Trophoblast cell (in vitro differentiated cells and primary cell): ENCODE data around the gene KCND2.

Source experiments
- DNase-seq, 2 donors: peaks; one replicate each; pipeline ENCODE4 v3.0.0-alpha.2; 2016
- H2AFZ ChIP-seq: 2 replicates; pipeline ENCODE4 v1.6.1; 2013; ENCODE audit warnings: low read length, moderate library complexity, mild to moderate bottlenecking; ENCODE audit not compliant: insufficient read depth, poor library complexity
- H2AK5ac ChIP-seq: 2 replicates; pipeline ENCODE4 v1.6.1; 2013; ENCODE audit warnings: mild to moderate bottlenecking, low read length
- H2BK120ac ChIP-seq: 2 replicates; pipeline ENCODE4 v1.6.1; 2013; ENCODE audit warnings: low read length, mild to moderate bottlenecking, moderate library complexity; ENCODE audit not compliant: insufficient read depth, poor library complexity
- H2BK12ac ChIP-seq: 2 replicates; pipeline ENCODE4 v1.6.1; 2013; ENCODE audit warnings: mild to moderate bottlenecking, low read length, moderate library complexity
- H2BK5ac ChIP-seq: 2 replicates; pipeline ENCODE4 v1.6.1; 2013; ENCODE audit warnings: low read length, low read depth, moderate library complexity, mild to moderate bottlenecking; ENCODE audit not compliant: poor library complexity
- H3K14ac ChIP-seq: 2 replicates; pipeline ENCODE4 v1.6.1; 2013; ENCODE audit warnings: mild to moderate bottlenecking, low read length
- H3K18ac ChIP-seq: 2 replicates; pipeline ENCODE4 v1.6.1; 2013; ENCODE audit warnings: mild to moderate bottlenecking, low read length
- H3K23ac ChIP-seq: 2 replicates; pipeline ENCODE4 v1.6.1; 2013; ENCODE audit warnings: low read length
- H3K27ac ChIP-seq: 2 replicates; pipeline ENCODE4 v1.5.1; 2013; ENCODE audit warnings: low read depth, mild to moderate bottlenecking, inconsistent platforms, low read length, moderate library complexity
- H3K27me3 ChIP-seq: 2 replicates; pipeline ENCODE4 v1.6.1; 2013; ENCODE audit warnings: inconsistent platforms, mild to moderate bottlenecking, low read length, moderate library complexity; ENCODE audit not compliant: insufficient read depth
- H3K36me3 ChIP-seq, 2 experiments: 1 replicate in 1 of 2; 2 replicates in 1 of 2; pipeline ENCODE4 v1.6.1; 2013; ENCODE audit warnings: low read length in 2 of 2, mild to moderate bottlenecking in 2 of 2, moderate library complexity in 1 of 2; ENCODE audit not compliant: insufficient read depth in 2 of 2, control insufficient read depth in 1 of 2
- H3K4ac ChIP-seq: 2 replicates; pipeline ENCODE4 v1.6.1; 2013; ENCODE audit warnings: low read depth, mild to moderate bottlenecking, low read length, moderate library complexity
- H3K4me1 ChIP-seq, 2 experiments: 1 replicate in 1 of 2; 2 replicates in 1 of 2; pipeline ENCODE4 v1.6.1; 2013; ENCODE audit warnings: low read length in 2 of 2, mild to moderate bottlenecking in 2 of 2, moderate library complexity in 1 of 2; ENCODE audit not compliant: insufficient read depth in 2 of 2, control insufficient read depth in 1 of 2
- H3K4me2 ChIP-seq: 2 replicates; pipeline ENCODE4 v1.6.1; 2013; ENCODE audit warnings: inconsistent platforms, mild to moderate bottlenecking, low read length, moderate library complexity
- H3K4me3 ChIP-seq: 2 replicates; pipeline ENCODE4 v1.5.1; 2013; ENCODE audit warnings: mild to moderate bottlenecking, low read depth, low read length, inconsistent platforms
- H3K79me1 ChIP-seq: one replicate; pipeline ENCODE4 v1.6.1; 2013; ENCODE audit warnings: low read length
- H3K79me2 ChIP-seq: 2 replicates; pipeline ENCODE4 v1.6.1; 2013; ENCODE audit warnings: low read length, mild to moderate bottlenecking; ENCODE audit not compliant: control insufficient read depth, insufficient read depth, poor library complexity
- H3K9ac ChIP-seq: 2 replicates; pipeline ENCODE4 v1.6.1; 2013; ENCODE audit warnings: mild to moderate bottlenecking, low read length
- H3K9me3 ChIP-seq: 2 replicates; pipeline ENCODE4 v1.6.1; 2013; ENCODE audit warnings: low read depth, mild to moderate bottlenecking, control low read depth, inconsistent platforms, low read length; ENCODE audit not compliant: insufficient read depth
- H4K12ac ChIP-seq: 2 replicates; pipeline ENCODE4 v1.6.1; 2013; ENCODE audit warnings: low read depth, mild to moderate bottlenecking, low read length, moderate library complexity
- H4K8ac ChIP-seq: 2 replicates; pipeline ENCODE4 v1.6.1; 2013; ENCODE audit warnings: low read depth, mild to moderate bottlenecking, low read length, moderate library complexity
- H4K91ac ChIP-seq: one replicate; pipeline ENCODE4 v1.6.1; 2013; ENCODE audit warnings: low read depth, mild to moderate bottlenecking, low read length, moderate library complexity
- WGBS: extraction: QIAGEN DNeasy Blood & Tissue Kit; methylation state at CpG from one replicate; pipeline ENCODE4 v1.1.7; 2013; ENCODE audit warnings: missing lambda C conversion rate; ENCODE audit not compliant: insufficient read length, insufficient coverage; ENCODE audit errors: extremely low coverage; 5-methylcytosine and 5-hydroxymethylcytosine counted together

Gene KCND2

GRCh38 chr7:120273476-120273975, 551 bp downstream of the KCND2 start:
- H3K36me3 ChIP-seq, result no peaks in the 10 kb centered on the region
- WGBS, result no CpG with 5 or more reads among the region's 38 CpGs
- H4K12ac ChIP-seq, result no peak overlapping the region
- H2AFZ ChIP-seq, result peak overlapping the region; percentile 63
- no peak overlapping the region for H2BK12ac ChIP-seq
- peak overlapping the region; percentile 73 for H3K4me2 ChIP-seq
- peaks cover 11% of the 10 kb centered on the region for H3K27me3 ChIP-seq
- no peak overlapping the region for H3K23ac ChIP-seq
- H3K9me3 ChIP-seq, result peaks cover 7% of the 10 kb centered on the region
- no peak overlapping the region for H4K91ac ChIP-seq
- peak overlapping the region; percentile 72 for H3K4me3 ChIP-seq
- H3K79me1 ChIP-seq, result no peaks in the 10 kb centered on the region
- H2BK120ac ChIP-seq, result no peak overlapping the region
- H3K9ac ChIP-seq, result no peak overlapping the region
- no peak overlapping the region for H3K14ac ChIP-seq
- H3K79me2 ChIP-seq, result no peaks in the 10 kb centered on the region
- H3K4me1 ChIP-seq, result peaks cover 3 to 5% of the 10 kb centered on the region in 2 experiments
- no peak overlapping the region for H2AK5ac ChIP-seq
- no peak overlapping the region for H2BK5ac ChIP-seq
- no peak overlapping the region for H3K18ac ChIP-seq
- no peak overlapping the region for H3K27ac ChIP-seq
- peak in 1 of 2 donors; percentile 23 for DNase-seq
- H4K8ac ChIP-seq, result peak overlapping the region; percentile 32
- no peak overlapping the region for H3K4ac ChIP-seq

- Histone ChIP-seq H3K79me2 (no peaks in the 10 kb centered on the region), H3K23ac (no peak overlapping the region), H3K9ac (no peak overlapping the region), H3K14ac (no peak overlapping the region), H2BK120ac (no peak overlapping the region), H4K91ac (no peak overlapping the region), H3K9me3 (peaks cover 7% of the 10 kb centered on the region), H2AFZ (no peak overlapping the region), H4K12ac (no peak overlapping the region), H2AK5ac (no peak overlapping the region), H3K79me1 (no peaks in the 10 kb centered on the region), H3K36me3 (no peaks in the 10 kb centered on the region), H2BK5ac (no peak overlapping the region), H3K4me1 (peaks cover 3 to 5% of the 10 kb centered on the region in 2 experiments), H3K4ac (no peak overlapping the region), H3K27ac (no peak overlapping the region), H2BK12ac (no peak overlapping the region), H3K4me3 (no peak overlapping the region), H3K27me3 (peaks cover 11% of the 10 kb centered on the region), H3K18ac (no peak overlapping the region), H3K4me2 (no peak overlapping the region), H4K8ac (no peak overlapping the region)
- WGBS, result no CpG with 5 or more reads among the region's 16 CpGs
- DNase-seq, result no peak
Observed at GRCh38 chr7:120274482-120274881, 1.5 kb downstream of the KCND2 start.

GRCh38 chr7:120274899-120275298, 1.9 kb downstream of the KCND2 start:
- no peak overlapping the region for H4K8ac ChIP-seq
- H4K12ac ChIP-seq, result no peak overlapping the region
- no peak overlapping the region for H3K9ac ChIP-seq
- H3K27me3 ChIP-seq, result peaks cover 11% of the 10 kb centered on the region
- H3K79me1 ChIP-seq, result no peaks in the 10 kb centered on the region
- H3K79me2 ChIP-seq, result no peaks in the 10 kb centered on the region
- H2AK5ac ChIP-seq, result no peak overlapping the region
- no CpG with 5 or more reads among the region's 27 CpGs for WGBS
- H3K27ac ChIP-seq, result no peak overlapping the region
- no peak overlapping the region for H2BK5ac ChIP-seq
- DNase-seq, result no peak
- H3K4me2 ChIP-seq, result no peak overlapping the region
- H2BK120ac ChIP-seq, result no peak overlapping the region
- H2BK12ac ChIP-seq, result no peak overlapping the region
- no peak overlapping the region for H3K18ac ChIP-seq
- H4K91ac ChIP-seq, result no peak overlapping the region
- no peak overlapping the region for H3K4ac ChIP-seq
- peak overlapping the region; percentile 7 for H3K4me3 ChIP-seq
- H3K36me3 ChIP-seq, result no peaks in the 10 kb centered on the region
- H2AFZ ChIP-seq, result no peak overlapping the region
- H3K14ac ChIP-seq, result no peak overlapping the region
- H3K4me1 ChIP-seq, result peaks cover 3 to 5% of the 10 kb centered on the region in 2 experiments
- peaks cover 7% of the 10 kb centered on the region for H3K9me3 ChIP-seq
- no peak overlapping the region for H3K23ac ChIP-seq

GRCh38 chr7:120276720-120277119, 3.7 kb downstream of the KCND2 start:
- Histone ChIP-seq H4K91ac (no peak overlapping the region), H3K79me1 (no peaks in the 10 kb centered on the region), H3K4me3 (no peak overlapping the region), H3K4me2 (no peak overlapping the region), H3K79me2 (no peaks in the 10 kb centered on the region), H4K12ac (no peak overlapping the region), H2BK12ac (no peak overlapping the region), H3K9ac (no peak overlapping the region), H3K4me1 (peaks cover 3 to 5% of the 10 kb centered on the region in 2 experiments), H3K9me3 (peaks cover 7% of the 10 kb centered on the region), H2BK5ac (no peak overlapping the region), H3K23ac (no peak overlapping the region), H3K14ac (no peak overlapping the region), H3K27ac (no peak overlapping the region), H2AFZ (no peak overlapping the region), H3K18ac (no peak overlapping the region), H3K4ac (no peak overlapping the region), H2BK120ac (no peak overlapping the region), H2AK5ac (no peak overlapping the region), H4K8ac (no peak overlapping the region), H3K36me3 (no peaks in the 10 kb centered on the region), H3K27me3 (peaks cover 11% of the 10 kb centered on the region)
- DNase-seq, result no peak
